GM18861 (cell line): ENCODE data around the gene SNX21.
"Not testable (repeated sequence)": the region's sequence is repeated elsewhere in the genome, so short reads cannot be mapped to it uniquely, and the experiment has no call there.

Experiments used
- ATAC-seq: cut with Tn5 transposase; IDR thresholded peaks from one replicate; pipeline ENCODE4 v1.9.1; 2021; ENCODE audit not compliant: unreplicated experiment

Gene SNX21

GRCh38 chr20:45848969-45849582 lies 15.5 kb downstream of the SNX21 start:
- ATAC-seq = no peak

- no peak for ATAC-seq
These were observed 16.6 kb downstream of the SNX21 start for GRCh38 chr20:45850238-45850637.

GRCh38 chr20:45850926-45851325 lies 17.3 kb downstream of the SNX21 start:
- no peak for ATAC-seq

- no peak for ATAC-seq
These were observed 17.9 kb downstream of the SNX21 start for GRCh38 chr20:45851501-45851900.

DNA sequence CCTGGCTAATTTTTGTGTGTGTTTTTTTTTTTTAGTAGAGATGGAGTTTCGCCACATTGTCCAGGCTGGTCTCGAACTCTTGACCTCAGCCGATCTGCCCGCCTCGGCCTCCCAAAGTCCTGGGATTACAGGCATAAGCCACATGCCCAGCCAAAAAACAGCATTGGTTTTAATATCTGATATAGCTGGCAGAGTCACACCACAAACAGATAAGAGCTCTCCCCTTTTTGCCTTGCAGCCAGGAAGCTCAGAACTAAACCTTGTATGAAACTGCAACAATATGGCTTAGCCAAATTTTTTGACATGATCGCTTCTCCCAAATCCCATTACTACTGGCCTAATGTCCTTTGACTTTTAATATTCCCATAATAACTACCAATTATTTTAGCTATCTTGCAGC lies 18.7 kb downstream of the SNX21 start:
- ATAC-seq = no peak

- no peak for ATAC-seq
These were observed 19.9 kb downstream of the SNX21 start for GRCh38 chr20:45853484-45853883.

DNA sequence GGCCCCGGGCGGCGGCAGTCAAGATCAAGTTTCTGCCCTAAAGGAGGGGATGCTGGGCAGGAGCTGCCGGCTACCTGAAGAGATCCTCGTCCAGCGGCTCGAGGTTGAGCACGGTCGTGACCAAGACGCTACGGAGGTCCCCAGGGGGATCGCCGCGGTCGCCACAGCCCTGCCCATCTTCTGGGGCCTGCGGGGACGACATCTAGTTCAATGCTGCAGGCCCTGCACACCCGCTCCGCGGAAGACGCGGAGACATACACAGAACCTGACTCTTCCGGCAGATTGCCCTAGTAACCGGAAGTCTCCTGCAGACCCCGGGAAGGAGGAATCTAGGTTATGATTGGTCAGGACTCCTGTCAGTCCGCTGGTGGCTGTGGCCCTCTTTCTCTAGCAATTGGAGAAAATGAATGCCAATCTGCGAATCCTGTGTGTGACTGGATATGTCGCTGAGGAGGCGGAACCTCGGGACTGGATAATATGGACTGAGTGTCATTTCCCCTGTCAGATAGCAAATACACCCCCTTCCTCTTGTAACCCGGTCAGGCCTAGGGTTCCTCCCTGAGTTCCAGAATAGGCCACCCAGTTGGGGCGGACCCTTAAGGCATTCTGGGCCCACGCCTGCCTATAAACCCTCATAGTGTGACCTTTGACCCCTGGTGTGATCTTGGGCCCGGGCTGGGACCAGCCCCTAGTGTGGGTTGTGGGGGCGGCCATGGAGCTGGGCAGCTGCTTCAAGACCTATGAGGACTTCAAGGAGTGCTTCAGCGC lies 23.7 kb downstream of the SNX21 start, which contains the start of the genes ACOT8 and ZSWIM3:
ACOT8 (minus strand) TSS at position 279 of the 768 bp plus-strand sequence; CDS start at position 202, 77 bp downstream.
ZSWIM3 (plus strand) TSS at position 501 of the 768 bp plus-strand sequence; CDS start at position 713, 212 bp downstream.
- ATAC-seq = peak; percentile 95

DNA sequence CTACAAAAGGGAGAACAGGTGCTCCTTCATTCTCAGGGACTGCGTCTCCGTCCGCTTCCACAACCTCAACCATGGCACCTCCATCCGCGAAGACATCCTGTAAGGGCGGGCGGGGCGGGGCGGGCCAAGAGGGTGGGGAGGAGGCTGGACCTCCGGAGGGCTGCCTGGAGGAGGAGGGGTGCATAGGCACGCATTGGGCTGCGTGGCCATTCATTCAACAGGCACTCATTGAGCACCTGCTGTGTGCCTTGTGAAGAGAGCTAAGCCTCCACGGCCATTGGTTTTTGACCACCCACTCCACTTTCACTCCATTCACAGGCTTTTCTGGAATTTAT lies 24.2 kb downstream of the SNX21 start:
- ATAC-seq = peak; percentile 16

DNA sequence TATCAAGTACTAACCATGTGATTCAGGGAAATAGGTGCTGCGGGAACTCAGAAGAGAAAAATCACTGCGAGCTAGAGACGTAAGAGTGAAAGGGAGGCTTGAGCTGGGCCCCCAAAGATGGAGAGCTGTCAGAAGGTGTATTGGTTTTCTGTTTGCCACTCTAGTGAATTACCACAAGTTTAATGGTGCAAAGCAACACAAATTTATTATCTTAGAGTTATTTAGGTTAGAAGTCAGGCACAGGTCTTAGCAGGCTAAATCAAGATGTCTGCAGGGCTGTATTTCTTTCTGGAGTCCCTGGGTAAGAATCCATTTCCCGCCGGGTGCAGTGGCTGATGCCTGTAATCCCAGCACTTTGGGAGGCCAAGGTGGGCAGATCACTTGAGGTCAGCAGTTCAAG lies 26.3 kb downstream of the SNX21 start:
- ATAC-seq = no peak

GRCh38 chr20:45860560-45861220 lies 27.1 kb downstream of the SNX21 start:
- no peak for ATAC-seq

DNA sequence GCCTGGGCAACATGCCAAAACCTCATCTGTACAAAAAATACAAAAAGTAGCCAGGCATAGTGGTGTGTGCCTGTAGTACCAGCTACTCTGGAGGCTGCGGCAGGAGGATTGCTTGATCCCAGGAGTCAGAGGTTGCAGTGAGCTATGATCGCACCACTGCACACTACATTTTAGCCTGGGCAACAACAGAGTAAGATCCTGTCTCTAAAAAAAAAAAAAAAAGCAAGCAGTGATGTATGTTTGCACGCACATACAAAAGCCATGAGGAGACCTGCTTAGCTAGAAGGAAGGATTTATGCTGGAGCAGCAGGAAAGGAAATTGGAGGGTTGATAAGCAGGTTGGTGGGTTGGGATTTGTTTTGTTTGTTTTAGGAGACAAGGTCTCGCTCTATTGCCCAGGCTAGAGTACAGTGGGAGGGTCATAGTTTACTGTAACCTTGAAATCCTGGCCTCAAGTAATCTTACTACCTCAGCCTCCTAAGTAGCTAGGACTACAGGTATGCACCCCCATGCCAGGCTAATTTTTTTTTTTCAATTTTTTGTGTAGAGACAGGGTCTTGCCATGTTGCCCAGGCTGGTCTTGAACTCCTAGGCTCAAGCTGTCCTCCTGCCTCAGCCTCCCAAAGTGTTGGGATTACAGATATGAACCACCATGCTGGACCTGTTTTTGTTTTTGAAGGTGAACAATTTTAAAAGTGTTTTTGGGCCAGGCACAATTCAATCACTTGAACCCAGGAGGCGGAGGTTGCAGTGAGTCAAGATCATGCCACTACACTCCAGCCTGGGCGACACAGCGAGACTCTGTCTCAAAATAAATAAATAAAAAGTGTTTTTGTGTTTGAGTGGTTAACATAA lies 27.8 kb downstream of the SNX21 start:
- ATAC-seq = no peak

DNA sequence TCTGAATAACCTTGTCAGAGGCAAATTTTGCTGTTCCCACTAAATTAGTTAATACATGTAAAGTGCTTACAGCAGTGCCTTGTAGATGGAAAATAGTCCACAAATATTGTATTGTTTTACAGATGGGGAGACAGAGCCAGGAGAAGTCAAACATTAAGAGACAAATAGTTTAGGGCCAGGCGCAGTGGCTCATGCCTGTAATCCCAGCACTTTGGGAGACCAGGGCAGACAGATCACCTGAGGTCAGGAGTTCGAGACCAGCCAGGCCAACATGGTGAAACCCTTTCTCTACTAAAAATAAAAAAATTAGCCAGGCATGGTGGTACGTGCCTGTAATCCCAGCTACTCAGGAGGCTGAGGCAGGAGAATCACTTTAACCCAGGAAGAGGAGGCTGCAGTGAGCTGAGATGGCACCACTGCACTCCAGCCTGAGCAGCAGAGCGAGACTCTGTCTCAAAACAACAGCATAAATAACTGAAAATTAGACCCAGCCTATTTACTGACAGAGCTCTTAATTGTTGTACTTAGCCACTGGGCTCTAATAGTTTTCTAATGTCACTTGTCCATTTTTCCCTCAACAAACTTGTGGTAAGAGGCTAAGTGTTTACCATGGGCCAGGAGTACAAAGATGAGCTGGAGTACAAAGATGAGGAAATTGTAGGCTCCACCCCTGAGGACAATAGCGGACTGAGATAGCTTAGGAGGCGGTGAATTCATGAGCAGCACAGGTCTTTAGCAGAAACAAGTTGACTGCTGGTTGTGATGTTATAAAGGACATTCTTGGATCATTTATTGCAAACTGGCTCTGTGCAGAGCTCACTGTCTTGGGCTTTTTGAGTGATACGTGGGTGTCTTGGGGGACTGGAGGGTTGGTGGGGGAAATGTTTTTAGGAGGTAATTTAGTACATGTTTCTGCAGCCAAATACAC lies 30.2 kb downstream of the SNX21 start:
- no peak for ATAC-seq

GRCh38 chr20:45866454-45866853 lies 32.9 kb downstream of the SNX21 start:
- ATAC-seq = no peak

- no peak for ATAC-seq
These were observed 33.7 kb downstream of the SNX21 start for GRCh38 chr20:45867136-45867818.

DNA sequence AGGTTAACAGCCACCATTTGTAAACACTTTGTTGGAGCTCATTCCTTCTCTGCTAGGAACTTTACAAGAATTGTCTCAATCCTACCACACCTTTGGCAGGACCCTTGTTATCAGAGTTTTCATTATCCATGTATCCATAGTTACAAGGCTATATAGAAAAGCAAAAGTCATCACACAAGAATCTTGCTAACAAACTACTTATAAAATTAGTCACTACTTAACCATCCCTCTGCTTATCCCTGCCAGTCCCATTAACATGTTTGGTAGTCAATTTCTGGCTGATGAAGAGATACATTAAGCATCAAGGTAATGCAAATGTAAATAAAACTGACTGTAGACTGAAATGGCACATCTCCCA lies 34.2 kb downstream of the SNX21 start:
- no peak for ATAC-seq

GRCh38 chr20:45872626-45873025 lies 39.0 kb downstream of the SNX21 start:
- ATAC-seq = no peak

- no peak for ATAC-seq
These were observed 40.0 kb downstream of the SNX21 start for GRCh38 chr20:45873409-45874103.

DNA sequence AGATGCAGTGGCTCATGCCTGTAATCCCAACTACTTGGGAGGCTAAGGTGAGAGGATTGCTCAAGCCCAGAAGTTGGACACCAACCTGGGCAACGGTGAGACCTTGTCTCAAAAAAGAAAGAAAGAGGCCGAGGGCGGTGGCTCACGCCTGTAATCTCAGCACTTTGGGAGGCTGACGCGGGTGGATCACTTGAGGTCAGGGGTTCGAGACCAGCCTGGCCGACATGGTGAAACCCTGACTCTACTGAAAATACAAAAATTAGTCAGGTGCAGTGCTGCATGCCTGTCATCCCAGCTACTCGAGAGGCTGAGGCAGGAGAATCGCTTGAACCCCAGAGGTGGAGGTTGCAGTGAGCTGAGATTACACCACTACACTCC lies 40.5 kb downstream of the SNX21 start:
- ATAC-seq = not testable (repeated sequence)

- no peak for ATAC-seq
These were observed 41.0 kb downstream of the SNX21 start for GRCh38 chr20:45874576-45874975.
